HFF-Myc (cell line): ENCODE results near the gene SLC6A13.

ENCODE experiments used
- DNase-seq: peaks from one replicate; pipeline ENCODE4 v3.0.0-alpha.2; 2011; ENCODE audit warnings: low read depth; ENCODE audit errors: extremely low read depth
- H3K4me3 ChIP-seq: replicated peaks from 2 replicates; pipeline ENCODE4 v1.5.1; 2011; ENCODE audit warnings: low read depth, mild to moderate bottlenecking, control low read depth, low read length
- CTCF ChIP-seq: IDR thresholded peaks from 2 replicates; pipeline ENCODE4 v1.5.1; 2012; ENCODE audit warnings: mild to moderate bottlenecking, low read depth, low read length, control low read depth; ENCODE audit errors: missing control alignments

SLC6A13 gene

GRCh38 chr12:256958-257357, 5.7 kb downstream of the SLC6A13 start:
- no peak overlapping the region for H3K4me3 ChIP-seq
- no peak for TF ChIP-seq CTCF
- no peak for DNase-seq

DNA sequence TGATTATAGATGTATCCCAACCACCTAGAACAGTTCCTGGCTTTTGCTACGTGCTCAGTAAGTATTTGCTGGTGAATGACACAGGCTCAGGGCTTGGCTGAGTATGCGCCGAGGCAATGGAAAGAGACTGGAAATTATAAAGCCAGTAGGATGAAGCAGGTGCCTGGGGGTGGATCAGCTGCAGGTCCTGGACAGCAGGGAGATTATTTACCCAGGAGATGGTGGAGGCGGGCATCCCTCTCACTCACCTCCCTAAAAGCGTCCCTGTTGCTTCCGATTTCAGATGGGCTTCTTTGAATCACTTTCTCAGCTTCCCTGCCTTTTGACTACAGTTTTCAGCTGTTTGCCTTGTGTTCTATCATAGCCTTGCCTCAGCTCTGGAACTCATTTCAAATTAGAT, 6.4 kb downstream of the SLC6A13 start:
- no peak for TF ChIP-seq CTCF
- H3K4me3 ChIP-seq, result no peak overlapping the region
- no peak for DNase-seq

DNA sequence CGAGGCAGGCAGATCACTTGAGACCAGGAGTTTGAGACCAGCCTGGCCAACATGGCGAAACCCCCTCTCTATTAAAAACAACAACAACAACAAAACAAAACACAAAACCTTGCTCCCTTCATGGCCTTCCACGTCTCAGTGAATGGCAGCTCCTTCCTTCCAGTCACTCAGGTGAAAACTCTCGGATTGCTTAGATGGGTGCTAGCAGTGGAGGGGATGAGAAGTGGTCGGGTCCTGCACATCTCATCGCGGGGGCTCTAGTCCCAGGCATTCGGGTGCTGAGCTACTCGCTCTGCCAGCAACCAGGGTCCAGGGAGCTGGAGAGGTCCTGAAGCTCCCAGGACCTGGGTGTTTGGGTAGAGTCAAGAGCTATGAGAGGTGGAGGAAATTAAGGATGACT, 7.7 kb downstream of the SLC6A13 start:
- no peak overlapping the region for H3K4me3 ChIP-seq
- TF ChIP-seq CTCF, result no peak
- no peak for DNase-seq

GRCh38 chr12:254039-254438, 8.6 kb downstream of the SLC6A13 start:
- no peak overlapping the region for H3K4me3 ChIP-seq
- no peak for TF ChIP-seq CTCF
- no peak for DNase-seq

GRCh38 chr12:253116-253831, 9.4 kb downstream of the SLC6A13 start:
- DNase-seq, result no peak
- no peak overlapping the region for H3K4me3 ChIP-seq
- no peak for TF ChIP-seq CTCF

DNA sequence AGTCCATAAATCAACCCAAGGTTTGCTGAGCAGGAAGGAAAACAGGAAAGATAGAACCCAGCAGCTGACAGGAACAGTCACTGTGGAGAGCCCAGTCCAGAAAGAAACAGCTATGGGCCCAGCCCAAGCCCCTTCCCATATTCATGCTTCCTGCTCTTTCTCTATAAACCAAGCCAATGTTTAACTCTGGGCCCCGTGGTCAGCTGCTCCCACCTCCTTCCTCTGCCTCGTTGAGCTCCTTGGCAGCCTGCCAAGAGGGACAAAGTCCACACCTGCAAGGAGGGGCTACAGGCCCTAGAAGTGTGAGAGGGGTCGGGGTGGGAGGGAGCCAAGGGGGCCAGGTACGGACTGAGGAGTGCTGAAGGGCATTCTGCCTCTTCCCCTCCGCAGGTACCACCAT, 10.0 kb downstream of the SLC6A13 start:
- no peak overlapping the region for H3K4me3 ChIP-seq
- no peak for DNase-seq
- no peak for TF ChIP-seq CTCF

DNA sequence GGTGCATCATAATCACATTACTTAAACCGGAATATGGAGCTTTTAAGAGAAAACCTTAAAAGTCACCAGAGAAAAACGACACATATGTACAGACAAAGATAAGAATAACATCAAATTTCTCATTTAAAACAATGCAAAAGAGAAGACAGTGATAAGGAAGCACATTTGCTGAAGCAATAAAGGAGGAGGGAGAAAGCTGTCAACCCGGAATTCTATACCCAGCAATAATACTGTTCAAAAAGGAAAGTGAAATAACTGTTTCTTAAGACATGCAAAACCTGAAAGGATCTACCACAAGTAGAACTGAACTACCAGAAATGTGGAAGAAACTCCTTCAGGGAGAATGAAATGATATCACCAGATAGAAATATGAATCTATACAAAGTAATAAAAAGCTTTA, 15.4 kb downstream of the SLC6A13 start:
- no peak overlapping the region for H3K4me3 ChIP-seq
- DNase-seq, result no peak
- no peak for TF ChIP-seq CTCF
